Upper lobe of left lung (tissue), 4 donors: ENCODE data around the gene HECTD4.

Experiments
- CTCF ChIP-seq, 6 experiments: fragments of 450-650 bp in 4 of 6; fragments of 200-600 bp in 2 of 6; sonication (generic) in 2 of 6; IDR thresholded peaks; one replicate each; pipeline ENCODE4 v1.5.1; 2016 to 2019; ENCODE audit warnings: antibody characterized with exemption in 6 of 6
- POLR2AphosphoS5 ChIP-seq, 2 donors: sonication (generic); formaldehyde crosslinking; IDR thresholded peaks; one replicate each; pipeline ENCODE4 v1.5.1; 2017; ENCODE audit warnings: antibody characterized with exemption in 2 of 2

- TF ChIP-seq POLR2AphosphoS5 (IDR thresholded peaks at IDR 0.05) (no peak), CTCF (IDR thresholded peaks at IDR 0.05) (no peak)
Measured at GRCh38 chr12:112331886-112332285, 50.3 kb downstream of the HECTD4 start.
